GM23248 (cell line): ENCODE data around the gene TUBB6. TPM values are rescaled to one million over a fixed set of nuclear protein-coding genes. Genes with fewer than 3 reads are reported as not detected.

Experiments used
- DNase-seq: peaks from one replicate; pipeline ENCODE4 v3.0.0-alpha.2; 2015
- H2AFZ ChIP-seq: fragments of 200-600 bp; sonication (generic); 2 replicates; pipeline ENCODE4 v1.6.1; 2016; ENCODE audit warnings: antibody characterized with exemption
- H3F3A ChIP-seq: fragments of 200-600 bp; sonication (generic); 2 replicates; pipeline ENCODE4 v1.6.1; 2016; ENCODE audit warnings: mild to moderate bottlenecking, antibody characterized with exemption, mixed run types; ENCODE audit not compliant: insufficient read depth
- H3K27ac ChIP-seq: fragments of 200-600 bp; sonication (generic); 2 replicates; pipeline ENCODE4 v1.5.1; 2016; ENCODE audit warnings: mild to moderate bottlenecking
- H3K27me3 ChIP-seq: fragments of 200-600 bp; sonication (generic); replicated peaks from 2 replicates; pipeline ENCODE4 v1.6.1; 2016; ENCODE audit warnings: mild to moderate bottlenecking; ENCODE audit not compliant: insufficient read depth
- H3K36me3 ChIP-seq: fragments of 200-600 bp; sonication (generic); 2 replicates; pipeline ENCODE4 v1.6.1; 2016; ENCODE audit warnings: low read depth, mild to moderate bottlenecking
- H3K4me1 ChIP-seq: fragments of 200-600 bp; sonication (generic); 2 replicates; pipeline ENCODE4 v1.6.1; 2016; ENCODE audit warnings: mild to moderate bottlenecking; ENCODE audit not compliant: insufficient read depth
- H3K4me2 ChIP-seq: fragments of 200-600 bp; sonication (generic); one replicate; pipeline ENCODE4 v1.6.1; 2016; ENCODE audit warnings: mild to moderate bottlenecking; ENCODE audit not compliant: unreplicated experiment
- H3K4me3 ChIP-seq: fragments of 200-600 bp; sonication (generic); 2 replicates; pipeline ENCODE4 v1.5.1; 2016; ENCODE audit warnings: mild to moderate bottlenecking
- H3K79me2 ChIP-seq: fragments of 200-600 bp; sonication (generic); 2 replicates; pipeline ENCODE4 v1.6.1; 2016; ENCODE audit warnings: mild to moderate bottlenecking; ENCODE audit not compliant: insufficient read depth
- H3K9ac ChIP-seq: fragments of 200-600 bp; sonication (generic); 2 replicates; pipeline ENCODE4 v1.6.1; 2016; ENCODE audit warnings: mild to moderate bottlenecking
- H3K9me2 ChIP-seq: fragments of 200-600 bp; sonication (generic); 2 replicates; pipeline ENCODE4 v1.6.1; 2016; ENCODE audit warnings: mixed run types, mild to moderate bottlenecking, moderate library complexity; ENCODE audit not compliant: insufficient read depth
- H3K9me3 ChIP-seq: fragments of 200-600 bp; sonication (generic); one replicate; pipeline ENCODE4 v1.6.1; 2017; ENCODE audit warnings: low read depth
- H4K20me1 ChIP-seq: fragments of 200-600 bp; sonication (generic); 2 replicates; pipeline ENCODE4 v1.6.0; 2016; ENCODE audit not compliant: insufficient read depth
- EZH2 ChIP-seq: fragments of 200-600 bp; sonication (generic); IDR thresholded peaks from 2 replicates; pipeline ENCODE4 v1.6.1; 2018; ENCODE audit warnings: antibody characterized with exemption, mild to moderate bottlenecking; ENCODE audit not compliant: insufficient read depth, poor library complexity, severe bottlenecking
- EZH2phosphoT487 ChIP-seq: fragments of 200-600 bp; sonication (generic); IDR thresholded peaks from 2 replicates; pipeline ENCODE4 v1.6.1; 2018; ENCODE audit warnings: antibody characterized with exemption, moderate library complexity, mild to moderate bottlenecking, low read depth; ENCODE audit not compliant: insufficient read depth
- WGBS, 2 experiments: methylation state at CpG; one replicate each; pipeline ENCODE4 v1.1.6; 2015 to 2017; ENCODE audit warnings: low lambda C conversion rate in 2 of 2, low coverage in 1 of 2; ENCODE audit errors: missing lambda C conversion rate in 2 of 2; 5-methylcytosine and 5-hydroxymethylcytosine counted together
- in situ Hi-C: fragments of 300-500 bp; cut with MboI; formaldehyde crosslinking; loops from 2 replicates; pipeline ENCODE4 v1.15.0; 2020
- polyA plus RNA-seq: library from polyadenylated mRNA; unstranded; fragments of >200 nt; fragmentation: Nextera tagmentation; extraction: Ambion mirVana; gene quantifications from 2 replicates; pipeline ENCODE4 v1.2.1, GENCODE V29; 2016
- total RNA-seq: library from RNA; depleted of rRNA; stranded (reverse); fragments of >200 nt; shearing (Covaris generic); gene quantifications from 2 replicates; pipeline ENCODE4 v1.2.3, GENCODE V29; 2014

Gene TUBB6
- total and polyA plus RNA-seq, 2 experiments from 2014 or later, result 456 to 817 TPM

DNA sequence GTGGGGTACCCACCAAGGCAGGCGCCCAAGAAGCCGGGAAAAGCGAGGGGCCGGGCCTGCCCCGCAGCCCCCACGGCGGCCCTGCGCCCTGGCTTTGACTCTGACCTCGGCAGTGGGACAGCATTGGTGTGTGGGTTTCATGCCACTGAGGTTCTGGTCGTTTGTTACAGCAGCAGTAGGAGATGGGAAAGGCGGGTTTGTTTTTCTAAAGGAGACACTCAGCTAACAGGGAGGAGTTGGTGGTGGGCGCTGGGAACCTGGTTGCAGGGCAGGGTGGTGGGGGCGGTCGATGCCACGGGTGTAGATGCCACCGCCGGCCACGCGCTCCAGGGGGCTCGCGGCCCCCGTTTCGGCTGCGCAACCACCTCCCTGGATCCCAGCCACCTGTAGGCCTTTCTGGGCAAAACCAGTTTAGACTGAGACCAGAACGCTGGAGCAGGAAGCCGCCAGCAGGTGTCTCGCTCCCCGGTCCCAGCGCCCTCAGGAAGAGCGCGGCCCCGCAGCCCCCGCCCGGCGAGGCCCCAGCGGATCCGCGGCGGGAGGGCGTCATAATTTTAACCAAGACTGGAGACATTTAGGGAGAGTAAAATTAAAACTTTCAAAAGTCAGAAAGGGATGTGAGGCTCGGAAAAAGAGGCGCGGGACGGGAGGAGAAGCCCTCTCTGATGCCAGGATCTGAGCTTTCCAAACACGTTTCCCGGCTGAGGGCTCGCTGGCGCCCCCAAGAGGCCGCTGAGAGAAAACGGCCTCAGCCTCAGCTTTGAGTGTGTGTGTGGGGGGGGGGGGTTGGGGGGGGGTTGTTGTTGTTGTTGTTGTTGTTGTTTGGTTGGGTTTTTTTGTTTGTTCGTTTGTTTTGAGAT lies 36.4 kb upstream of the TUBB6 start:
- peak overlapping the region; percentile 72 for H3K9ac ChIP-seq
- H3K9me3 ChIP-seq, result no peaks in the 10 kb centered on the region
- peak; percentile 92 for DNase-seq
- peak overlapping the region; percentile 86 for H3K4me3 ChIP-seq
- no peaks in the 10 kb centered on the region for H3K36me3 ChIP-seq
- no peaks in the 10 kb centered on the region for H3K9me2 ChIP-seq
- peak overlapping the region; percentile 94 for H3K4me2 ChIP-seq
- H3K27ac ChIP-seq, result peak overlapping the region; percentile 39
- no peaks in the 10 kb centered on the region for H3K4me1 ChIP-seq
- in situ Hi-C loops, result no loop called here
- H3K79me2 ChIP-seq, result no peaks in the 10 kb centered on the region
- WGBS, 2 experiments, result 19 to 22% methylated on average over 36 to 49 of the region's 51 CpGs
- H2AFZ ChIP-seq, result peak overlapping the region; percentile 90
- H3F3A ChIP-seq, result no peaks in the 10 kb centered on the region
- TF ChIP-seq EZH2phosphoT487, result no peak
- TF ChIP-seq EZH2, result no peak
- no peaks in the 10 kb centered on the region for H3K27me3 ChIP-seq
- no peaks in the 10 kb centered on the region for H4K20me1 ChIP-seq

DNA sequence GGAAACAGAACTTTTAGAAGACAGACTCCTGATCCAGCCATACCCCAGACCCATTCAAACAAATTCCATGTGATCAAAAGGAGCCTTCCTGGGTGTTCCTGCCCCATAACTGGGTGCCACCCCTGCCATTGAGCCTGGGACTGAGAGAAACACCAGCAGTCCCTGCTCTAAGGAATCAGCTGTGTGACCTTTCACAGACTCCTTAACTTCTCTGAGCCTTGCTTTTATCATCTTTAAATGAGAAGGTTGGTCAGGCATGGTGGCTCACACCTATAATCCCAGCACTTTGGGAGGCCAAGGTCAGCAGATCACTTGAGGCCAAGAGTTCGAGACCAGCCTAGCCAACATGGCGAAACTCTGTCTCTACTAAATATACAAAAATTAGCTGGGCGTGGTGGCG lies 33.2 kb upstream of the TUBB6 start:
- WGBS, 2 experiments, result 97 to 99% methylated on average over 4 of the region's 4 CpGs
- no peaks in the 10 kb centered on the region for H3K9me3 ChIP-seq
- H3F3A ChIP-seq, result peaks cover 14% of the 10 kb centered on the region
- no peak overlapping the region for H3K9ac ChIP-seq
- peaks cover 18% of the 10 kb centered on the region for H3K4me1 ChIP-seq
- no peak overlapping the region for H3K4me3 ChIP-seq
- TF ChIP-seq EZH2, result no peak
- TF ChIP-seq EZH2phosphoT487, result no peak
- H3K79me2 ChIP-seq, result peaks cover 4% of the 10 kb centered on the region
- H3K27me3 ChIP-seq, result no peaks in the 10 kb centered on the region
- H3K9me2 ChIP-seq, result no peaks in the 10 kb centered on the region
- H4K20me1 ChIP-seq, result no peaks in the 10 kb centered on the region
- no peak overlapping the region for H3K4me2 ChIP-seq
- DNase-seq, result no peak
- no peak overlapping the region for H3K27ac ChIP-seq
- H2AFZ ChIP-seq, result no peak overlapping the region
- in situ Hi-C loops, result no loop called here
- no peaks in the 10 kb centered on the region for H3K36me3 ChIP-seq

GRCh38 chr18:12276736-12277554 lies 31.1 kb upstream of the TUBB6 start:
- in situ Hi-C loops, result no loop called here
- 95 to 96% methylated on average over 22 to 23 of the region's 26 CpGs for WGBS, 2 experiments

DNA sequence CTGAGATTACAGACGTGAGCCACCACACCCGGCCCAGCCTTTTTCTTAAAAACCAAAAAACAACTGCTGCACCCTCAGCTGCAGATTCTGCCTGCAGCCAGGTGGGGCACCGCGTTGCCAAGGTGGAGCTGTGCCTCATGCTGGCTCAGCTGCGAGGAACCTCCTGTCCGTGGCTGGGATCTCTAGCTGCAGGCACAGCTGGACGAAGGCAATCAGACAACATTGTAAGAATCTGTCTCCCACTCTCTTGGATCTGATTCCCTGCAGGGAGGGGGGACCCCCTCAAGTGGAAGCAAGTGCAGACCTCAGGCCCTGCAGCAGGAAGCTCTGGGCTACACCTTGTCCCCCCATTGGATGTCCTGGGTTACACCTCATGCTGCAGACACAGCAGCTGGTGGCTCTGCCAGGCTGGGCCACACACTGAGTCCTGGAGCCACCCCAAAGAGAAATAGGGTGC lies 29.8 kb upstream of the TUBB6 start:
- DNase-seq, result peak; percentile 41
- peak overlapping the region; percentile 74 for H3K4me3 ChIP-seq
- peaks cover 41% of the 10 kb centered on the region for H3K4me1 ChIP-seq
- TF ChIP-seq EZH2, result no peak
- no peak for TF ChIP-seq EZH2phosphoT487
- peak overlapping the region; percentile 99 for H3K27ac ChIP-seq
- H3K36me3 ChIP-seq, result no peaks in the 10 kb centered on the region
- H3K9me2 ChIP-seq, result no peaks in the 10 kb centered on the region
- peaks cover 17% of the 10 kb centered on the region for H3K79me2 ChIP-seq
- H3K9ac ChIP-seq, result peak overlapping the region; percentile 95
- peaks cover 24% of the 10 kb centered on the region for H3F3A ChIP-seq
- H3K4me2 ChIP-seq, result peak overlapping the region; percentile 96
- no peaks in the 10 kb centered on the region for H4K20me1 ChIP-seq
- peak overlapping the region; percentile 78 for H2AFZ ChIP-seq
- WGBS, 2 experiments, result 68 to 70% methylated on average over 7 of the region's 7 CpGs
- no peaks in the 10 kb centered on the region for H3K27me3 ChIP-seq
- in situ Hi-C loops, result no loop called here
- no peaks in the 10 kb centered on the region for H3K9me3 ChIP-seq

More at GRCh38 chr18:12276736-12277554, 31.1 kb upstream of the TUBB6 start:
- Histone ChIP-seq H3K4me1 (peaks cover 30% of the 10 kb centered on the region), H3K4me3 (no peak overlapping the region), H3K9ac (no peak overlapping the region), H2AFZ (no peak overlapping the region), H4K20me1 (no peaks in the 10 kb centered on the region), H3K36me3 (no peaks in the 10 kb centered on the region), H3K27ac (no peak overlapping the region), H3K9me2 (no peaks in the 10 kb centered on the region), H3K4me2 (no peak overlapping the region), H3K27me3 (no peaks in the 10 kb centered on the region), H3F3A (peaks cover 20% of the 10 kb centered on the region), H3K79me2 (peaks cover 17% of the 10 kb centered on the region), H3K9me3 (no peaks in the 10 kb centered on the region)
- no peak for DNase-seq
- TF ChIP-seq EZH2phosphoT487 (no peak), EZH2 (no peak)
